ENCODE results near the gene TOMM5. TPM values are rescaled to one million over a fixed set of nuclear protein-coding genes. Genes with fewer than 3 reads are reported as not detected.

The TOMM5 gene
- total and polyA plus RNA-seq, 2 of the 4 experiments (the other 2 are of a cell fraction): 159 to 206 TPM

- in situ Hi-C loops (cut with MboI; ENCODE audit: low sequenced_read_pairs): no loop called here
- POLR2A ChIA-PET (ENCODE audit: unreplicated experiment): no interaction called here
- Histone ChIP-seq H4K20me1 (ENCODE audit: insufficient read depth, low read length) (no peaks in the 10 kb centered on the region), H2BK20ac (ENCODE audit: low read depth, low read length) (no peak overlapping the region), H4K5ac (ENCODE audit: low read depth, low read length) (no peak overlapping the region), H3K4me1 (ENCODE audit: control insufficient read depth, insufficient read depth, low read length) (no peaks in the 10 kb centered on the region), H2AK5ac (ENCODE audit: low read depth, low read length) (no peak overlapping the region), H3K23ac (ENCODE audit: low read depth, low read length) (no peak overlapping the region), H3K27ac (ENCODE audit: insufficient read depth, low read length) (no peak overlapping the region), H3K9me1 (ENCODE audit: insufficient read depth, low read length) (no peaks in the 10 kb centered on the region), H4K91ac (ENCODE audit: insufficient read depth, low read depth, low read length) (no peak overlapping the region), H3K36me3 (ENCODE audit: control insufficient read depth, insufficient read depth, low read length) (no peaks in the 10 kb centered on the region), H2AFZ (replicated peaks; ENCODE audit: low read length, poor library complexity) (no peak overlapping the region), H3K27me3 (ENCODE audit: control insufficient read depth, insufficient read depth, low read length) (peaks cover 30% of the 10 kb centered on the region), H3K56ac (ENCODE audit: extremely low read depth, insufficient read depth, low read length) (no peak overlapping the region), H2BK5ac (ENCODE audit: low read depth, low read length, poor library complexity, severe bottlenecking) (no peak overlapping the region), H3K4ac (ENCODE audit: low read depth, low read length) (no peak overlapping the region), H2AK9ac (replicated peaks; ENCODE audit: low read depth, low read length, poor library complexity) (no peak overlapping the region), H3K9me3 (ENCODE audit: control insufficient read depth, insufficient read depth, low read length) (no peaks in the 10 kb centered on the region), H3K4me3 (ENCODE audit: insufficient read depth, low read depth, low read length) (no peak overlapping the region), H4K8ac (ENCODE audit: low read depth in 2 of 2, low read length in 2 of 2) (no peak overlapping the region), H3K79me1 (ENCODE audit: low read depth in 1 of 2, low read length in 2 of 2) (no peaks in the 10 kb centered on the region), H2BK15ac (ENCODE audit: low read depth, low read length) (no peak overlapping the region), H2BK120ac (ENCODE audit: low read depth, low read length) (no peak overlapping the region), H3K14ac (replicated peaks; ENCODE audit: low read depth, low read length) (no peak overlapping the region), H3K18ac (ENCODE audit: low read depth, low read length) (no peak overlapping the region), H3K4me2 (ENCODE audit: low read depth, low read length) (no peak overlapping the region), H3K9ac (ENCODE audit: low read depth, low read length) (no peak overlapping the region)
- no CpG with 5 or more reads among the region's 1 CpG for WGBS, 2 experiments (ENCODE audit: extremely low coverage in 2 of 2, insufficient read length in 1 of 2)
- TF ChIP-seq CTCF (conservative IDR thresholded peaks at IDR 0.05; ENCODE audit: low read depth, low read length) (no peak), RFX5 (IDR thresholded peaks at IDR 0.05; ENCODE audit: low read depth, low read length) (no peak), RCOR1 (IDR thresholded peaks at IDR 0.05; ENCODE audit: insufficient replicate concordance, low read length) (no peak), MXI1 (IDR thresholded peaks at IDR 0.05; ENCODE audit: borderline replicate concordance, low read depth, low read length) (no peak), MAFK (IDR thresholded peaks at IDR 0.05; ENCODE audit: low read depth, low read length) (no peak), CEBPB (IDR thresholded peaks at IDR 0.05; ENCODE audit: low read depth, low read length) (no peak), BHLHE40 (IDR thresholded peaks at IDR 0.05; ENCODE audit: low read depth, low read length) (no peak), SMC3 (IDR thresholded peaks at IDR 0.05; ENCODE audit: low read depth, low read length) (no peak), CHD1 (IDR thresholded peaks at IDR 0.05; ENCODE audit: low read depth, low read length) (no peak), POLR2A (IDR thresholded peaks at IDR 0.05; ENCODE audit: low read depth, low read length) (no peak), MAZ (IDR thresholded peaks at IDR 0.05; ENCODE audit: borderline replicate concordance, low read depth, low read length) (no peak), FOS (IDR thresholded peaks at IDR 0.05; ENCODE audit: low read depth, low read length) (no peak), NFE2L2 (IDR thresholded peaks at IDR 0.05; ENCODE audit: low read depth, low read length) (no peak)
- dilution Hi-C loops (cut with HindIII; ENCODE audit: low sequenced_read_pairs, unreplicated experiment): no loop called here
- no TSS peak for BruUV-seq (replicated peaks)
- no peak for DNase-seq
- intact Hi-C loops (cut with micrococcal nuclease): no loop called here
- no peak for ATAC-seq (ENCODE audit: low read depth)
- CTCF ChIA-PET: no interaction called here
Measured at GRCh38 chr9:37604296-37604695, 11.9 kb upstream of the TOMM5 start.
